Measurements from ENCODE around the gene CELF2.
"Not testable (repeated sequence)": the region's sequence is repeated elsewhere in the genome, so short reads cannot be mapped to it uniquely, and the experiment has no call there.

The CELF2 gene

GRCh38 chr10:11359869-11360268, 342.2 kb downstream of the CELF2 start:
- Histone ChIP-seq H3K27me3 (ENCODE audit: insufficient read depth, low read length, poor library complexity) (no peaks in the 10 kb centered on the region), H2AFZ (ENCODE audit: low read depth, low read length) (no peak overlapping the region), H3K27ac (ENCODE audit: low read length) (no peak overlapping the region), H3K9me3 (ENCODE audit: insufficient read depth, low read length, severe bottlenecking) (no peaks in the 10 kb centered on the region), H3K4me1 (ENCODE audit: insufficient read depth, low read length) (no peaks in the 10 kb centered on the region), H3K9ac (ENCODE audit: low read depth, low read length) (no peak overlapping the region), H3K4me3 (ENCODE audit: low read depth in 1 of 2, low read length in 2 of 2) (no peak overlapping the region), H4K20me1 (ENCODE audit: insufficient read depth, low read length) (no peaks in the 10 kb centered on the region), H3K79me2 (ENCODE audit: insufficient read depth, low read length) (no peaks in the 10 kb centered on the region), H3K4me2 (ENCODE audit: insufficient read depth, low read length) (no peak overlapping the region), H3K36me3 (ENCODE audit: insufficient read depth, low read length) (no peaks in the 10 kb centered on the region)
- TF ChIP-seq, protein P1, sequence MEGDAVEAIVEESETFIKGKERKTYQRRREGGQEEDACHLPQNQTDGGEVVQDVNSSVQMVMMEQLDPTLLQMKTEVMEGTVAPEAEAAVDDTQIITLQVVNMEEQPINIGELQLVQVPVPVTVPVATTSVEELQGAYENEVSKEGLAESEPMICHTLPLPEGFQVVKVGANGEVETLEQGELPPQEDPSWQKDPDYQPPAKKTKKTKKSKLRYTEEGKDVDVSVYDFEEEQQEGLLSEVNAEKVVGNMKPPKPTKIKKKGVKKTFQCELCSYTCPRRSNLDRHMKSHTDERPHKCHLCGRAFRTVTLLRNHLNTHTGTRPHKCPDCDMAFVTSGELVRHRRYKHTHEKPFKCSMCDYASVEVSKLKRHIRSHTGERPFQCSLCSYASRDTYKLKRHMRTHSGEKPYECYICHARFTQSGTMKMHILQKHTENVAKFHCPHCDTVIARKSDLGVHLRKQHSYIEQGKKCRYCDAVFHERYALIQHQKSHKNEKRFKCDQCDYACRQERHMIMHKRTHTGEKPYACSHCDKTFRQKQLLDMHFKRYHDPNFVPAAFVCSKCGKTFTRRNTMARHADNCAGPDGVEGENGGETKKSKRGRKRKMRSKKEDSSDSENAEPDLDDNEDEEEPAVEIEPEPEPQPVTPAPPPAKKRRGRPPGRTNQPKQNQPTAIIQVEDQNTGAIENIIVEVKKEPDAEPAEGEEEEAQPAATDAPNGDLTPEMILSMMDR (IDR thresholded peaks at IDR 0.05; ENCODE audit: borderline replicate concordance, extremely low read depth, low read length, poor library complexity, severe bottlenecking), result no peak
- TF ChIP-seq EZH2 (IDR thresholded peaks at IDR 0.05; ENCODE audit: borderline replicate concordance, low read depth, low read length, severe bottlenecking), result no peak
- ATAC-seq (ENCODE audit: insufficient read depth, low read depth), result no peak
- no peak for DNase-seq

- ATAC-seq (ENCODE audit: insufficient read depth, low read depth), result no peak
- Histone ChIP-seq H3K9me3 (ENCODE audit: insufficient read depth, low read length, severe bottlenecking) (no peaks in the 10 kb centered on the region), H3K4me1 (ENCODE audit: insufficient read depth, low read length) (no peaks in the 10 kb centered on the region), H3K9ac (ENCODE audit: low read depth, low read length) (no peak overlapping the region), H2AFZ (ENCODE audit: low read depth, low read length) (no peak overlapping the region), H3K27ac (ENCODE audit: low read length) (no peak overlapping the region), H3K27me3 (ENCODE audit: insufficient read depth, low read length, poor library complexity) (no peaks in the 10 kb centered on the region), H3K4me3 (ENCODE audit: low read depth in 1 of 2, low read length in 2 of 2) (no peak overlapping the region), H3K36me3 (ENCODE audit: insufficient read depth, low read length) (no peaks in the 10 kb centered on the region), H3K4me2 (ENCODE audit: insufficient read depth, low read length) (no peak overlapping the region), H3K79me2 (ENCODE audit: insufficient read depth, low read length) (no peaks in the 10 kb centered on the region), H4K20me1 (ENCODE audit: insufficient read depth, low read length) (no peaks in the 10 kb centered on the region)
- TF ChIP-seq, protein P1 (IDR thresholded peaks at IDR 0.05; ENCODE audit: borderline replicate concordance, extremely low read depth, low read length, poor library complexity, severe bottlenecking), result no peak
- no peak for TF ChIP-seq EZH2 (IDR thresholded peaks at IDR 0.05; ENCODE audit: borderline replicate concordance, low read depth, low read length, severe bottlenecking)
- no peak for DNase-seq
Measured at GRCh38 chr10:11363497-11363896, 345.8 kb downstream of the CELF2 start.

GRCh38 chr10:11364241-11364640, 346.6 kb downstream of the CELF2 start:
- no peak overlapping the region for H3K27ac ChIP-seq (ENCODE audit: low read length)
- DNase-seq, result no peak
- H3K9me3 ChIP-seq (ENCODE audit: insufficient read depth, low read length, severe bottlenecking), result no peaks in the 10 kb centered on the region
- no peak overlapping the region for H3K4me3 ChIP-seq (ENCODE audit: low read depth in 1 of 2, low read length in 2 of 2)
- H3K27me3 ChIP-seq (ENCODE audit: insufficient read depth, low read length, poor library complexity), result no peaks in the 10 kb centered on the region
- TF ChIP-seq, protein P1 (IDR thresholded peaks at IDR 0.05; ENCODE audit: borderline replicate concordance, extremely low read depth, low read length, poor library complexity, severe bottlenecking), result no peak
- H3K4me2 ChIP-seq (ENCODE audit: insufficient read depth, low read length), result no peak overlapping the region
- H3K9ac ChIP-seq (ENCODE audit: low read depth, low read length), result no peak overlapping the region
- no peak for ATAC-seq (ENCODE audit: insufficient read depth, low read depth)
- no peak overlapping the region for H2AFZ ChIP-seq (ENCODE audit: low read depth, low read length)
- H3K36me3 ChIP-seq (ENCODE audit: insufficient read depth, low read length), result no peaks in the 10 kb centered on the region
- H4K20me1 ChIP-seq (ENCODE audit: insufficient read depth, low read length), result no peaks in the 10 kb centered on the region
- H3K79me2 ChIP-seq (ENCODE audit: insufficient read depth, low read length), result no peaks in the 10 kb centered on the region
- H3K4me1 ChIP-seq (ENCODE audit: insufficient read depth, low read length), result no peaks in the 10 kb centered on the region

- not testable (repeated sequence) for H3K4me1 ChIP-seq (ENCODE audit: insufficient read depth, low read length); ATAC-seq (ENCODE audit: insufficient read depth, low read depth)
Measured at GRCh38 chr10:11366889-11367288, 349.2 kb downstream of the CELF2 start.

More at GRCh38 chr10:11366889-11367288, 349.2 kb downstream of the CELF2 start:
- not testable (repeated sequence) for H3K27me3 ChIP-seq (ENCODE audit: insufficient read depth, low read length, poor library complexity); H3K9me3 ChIP-seq (ENCODE audit: insufficient read depth, low read length, severe bottlenecking); H2AFZ ChIP-seq (ENCODE audit: low read depth, low read length); H3K27ac ChIP-seq (ENCODE audit: low read length); H3K4me3 ChIP-seq (ENCODE audit: low read depth in 1 of 2, low read length in 2 of 2); H3K4me2 ChIP-seq (ENCODE audit: insufficient read depth, low read length); H3K36me3 ChIP-seq (ENCODE audit: insufficient read depth, low read length); H4K20me1 ChIP-seq (ENCODE audit: insufficient read depth, low read length); DNase-seq; H3K79me2 ChIP-seq (ENCODE audit: insufficient read depth, low read length); H3K9ac ChIP-seq (ENCODE audit: low read depth, low read length)

All from DND-41 (cell line).